Fibroblast of lung (primary cell): Measurements from ENCODE around the gene CFAP206. TPM values are rescaled to one million over a fixed set of nuclear protein-coding genes. Genes with fewer than 3 reads are reported as not detected.

Experiments
- DNase-seq, 2 donors: peaks; one replicate each; pipeline versions ENCODE4 v3.0.0 to v3.0.0-alpha.2; 2010; ENCODE audit warnings: low read depth in 2 of 2
- H2AFZ ChIP-seq: 2 replicates; pipeline ENCODE4 v1.5.1; 2012; ENCODE audit warnings: low read length, control low read depth, inconsistent platforms
- H3K27ac ChIP-seq: 2 replicates; pipeline ENCODE4 v1.5.1; 2011; ENCODE audit warnings: low read length, control low read depth; ENCODE audit not compliant: insufficient read depth
- H3K27me3 ChIP-seq: 2 replicates; pipeline ENCODE4 v1.5.1; 2011; ENCODE audit warnings: mild to moderate bottlenecking, low read length; ENCODE audit not compliant: control insufficient read depth, insufficient read depth
- H3K36me3 ChIP-seq: 2 replicates; pipeline ENCODE4 v1.5.1; 2011; ENCODE audit warnings: low read length; ENCODE audit not compliant: control insufficient read depth, insufficient read depth
- H3K4me1 ChIP-seq: 2 replicates; pipeline ENCODE4 v1.5.1; 2011; ENCODE audit warnings: low read length; ENCODE audit not compliant: control insufficient read depth, insufficient read depth; ENCODE audit errors: extremely low read depth
- H3K4me2 ChIP-seq: 2 replicates; pipeline ENCODE4 v1.5.1; 2011; ENCODE audit warnings: low read length, control low read depth; ENCODE audit not compliant: insufficient read depth; ENCODE audit errors: extremely low read depth
- H3K4me3 ChIP-seq, 4 experiments: fragments of 200-600 bp in 1 of 4; sonication (generic) in 1 of 4; replicated peaks in 1 of 4; 2 replicates each; pipeline ENCODE4 v1.5.1; 2011 to 2016; ENCODE audit warnings: low read length in 4 of 4, low read depth in 3 of 4, mild to moderate bottlenecking in 3 of 4, control low read depth in 2 of 4, inconsistent platforms in 1 of 4, mixed read lengths in 1 of 4; ENCODE audit not compliant: insufficient read depth in 1 of 4; ENCODE audit errors: control extremely low read depth in 1 of 4
- H3K79me2 ChIP-seq: 2 replicates; pipeline ENCODE4 v1.5.1; 2012; ENCODE audit warnings: mild to moderate bottlenecking, low read length, inconsistent platforms; ENCODE audit not compliant: control insufficient read depth, insufficient read depth
- H3K9ac ChIP-seq: 2 replicates; pipeline ENCODE4 v1.5.1; 2011; ENCODE audit warnings: mild to moderate bottlenecking, low read length, control low read depth; ENCODE audit not compliant: insufficient read depth
- H3K9me3 ChIP-seq: 2 replicates; pipeline ENCODE4 v1.5.1; 2012; ENCODE audit warnings: low read depth, low read length; ENCODE audit not compliant: control insufficient read depth, insufficient read depth
- H4K20me1 ChIP-seq: 2 replicates; pipeline ENCODE4 v1.5.1; 2011; ENCODE audit warnings: low read length; ENCODE audit not compliant: control insufficient read depth, insufficient read depth; ENCODE audit errors: extremely low read depth
- CTCF ChIP-seq, 2 donors: IDR thresholded peaks in 1 of 2; conservative IDR thresholded peaks in 1 of 2; 1 replicate in 1 of 2; 2 replicates in 1 of 2; pipeline ENCODE4 v1.5.1; 2011 to 2012; ENCODE audit warnings: low read length in 2 of 2, control low read depth in 1 of 2, inconsistent platforms in 1 of 2, low read depth in 1 of 2, mild to moderate bottlenecking in 1 of 2
- EZH2 ChIP-seq: IDR thresholded peaks from 2 replicates; pipeline ENCODE4 v1.5.1; 2012; ENCODE audit warnings: low read length, control low read depth, mild to moderate bottlenecking; ENCODE audit errors: missing control alignments
- polyA plus RNA-seq, 2 donors: library from polyadenylated mRNA; depleted of rRNA in 1 of 2; stranded (reverse) in 1 of 2; unstranded in 1 of 2; fragments of >200 nt; gene quantifications; 2 replicates each; pipeline ENCODE4 v1.2.1, GENCODE V29; 2011 to 2012; ENCODE audit warnings: missing spikeins in 1 of 2
- total RNA-seq: library from RNA; depleted of rRNA; stranded (reverse); fragments of >200 nt; gene quantifications from 2 replicates; pipeline ENCODE4 v1.2.1, GENCODE V29; 2014

Gene CFAP206
- total and polyA plus RNA-seq, 2 donors (not counting 1 experiment from before 2014, with no cell fraction given), result under 0.01 to 0.26 TPM

GRCh38 chr6:87430499-87430898, 22.7 kb downstream of the CFAP206 start:
- no peak overlapping the region for H3K4me2 ChIP-seq
- no peak for TF ChIP-seq CTCF (conservative IDR thresholded peaks at IDR 0.05 in 1 of 2, IDR thresholded peaks at IDR 0.05 in 1 of 2; ENCODE audit: low read depth in 1 of 2, low read length in 2 of 2)
- no peak for TF ChIP-seq EZH2
- H3K9ac ChIP-seq, result no peak overlapping the region
- H2AFZ ChIP-seq, result no peak overlapping the region
- no peaks in the 10 kb centered on the region for H3K9me3 ChIP-seq
- no peaks in the 10 kb centered on the region for H3K36me3 ChIP-seq
- no peaks in the 10 kb centered on the region for H3K27me3 ChIP-seq
- no peak overlapping the region for H3K4me3 ChIP-seq
- no peak overlapping the region for H3K27ac ChIP-seq
- no peaks in the 10 kb centered on the region for H3K79me2 ChIP-seq
- no peaks in the 10 kb centered on the region for H4K20me1 ChIP-seq
- H3K4me1 ChIP-seq, result no peaks in the 10 kb centered on the region
- no peak for DNase-seq

- Histone ChIP-seq H3K9me3 (no peaks in the 10 kb centered on the region), H3K27ac (no peak overlapping the region), H3K9ac (no peak overlapping the region), H3K4me1 (no peaks in the 10 kb centered on the region), H3K36me3 (no peaks in the 10 kb centered on the region), H3K79me2 (no peaks in the 10 kb centered on the region), H3K4me3 (no peak overlapping the region), H2AFZ (no peak overlapping the region), H3K4me2 (no peak overlapping the region), H3K27me3 (no peaks in the 10 kb centered on the region), H4K20me1 (no peaks in the 10 kb centered on the region)
- TF ChIP-seq CTCF (conservative IDR thresholded peaks at IDR 0.05 in 1 of 2, IDR thresholded peaks at IDR 0.05 in 1 of 2; ENCODE audit: low read depth in 1 of 2, low read length in 2 of 2) (no peak), EZH2 (no peak)
- DNase-seq, result peak in 1 of 2 donors; percentile 1
These were observed 23.5 kb downstream of the CFAP206 start for GRCh38 chr6:87431263-87431662.

- H3K4me2 ChIP-seq, result no peak overlapping the region
- H3K79me2 ChIP-seq, result no peaks in the 10 kb centered on the region
- no peaks in the 10 kb centered on the region for H3K36me3 ChIP-seq
- H3K9me3 ChIP-seq, result no peaks in the 10 kb centered on the region
- H3K4me3 ChIP-seq, result no peak overlapping the region
- no peaks in the 10 kb centered on the region for H4K20me1 ChIP-seq
- H3K9ac ChIP-seq, result no peak overlapping the region
- TF ChIP-seq EZH2 (no peak), CTCF (conservative IDR thresholded peaks at IDR 0.05 in 1 of 2, IDR thresholded peaks at IDR 0.05 in 1 of 2; ENCODE audit: low read depth in 1 of 2, low read length in 2 of 2) (no peak)
- H3K27me3 ChIP-seq, result no peaks in the 10 kb centered on the region
- no peak overlapping the region for H3K27ac ChIP-seq
- H3K4me1 ChIP-seq, result no peaks in the 10 kb centered on the region
- H2AFZ ChIP-seq, result no peak overlapping the region
- peak; percentile 61 to 75 for DNase-seq
These were observed 28.7 kb downstream of the CFAP206 start for GRCh38 chr6:87436435-87436834.
